Kidney (tissue), 14 donors: ENCODE measurements around the gene WNT2B. TPM values are rescaled to one million over a fixed set of nuclear protein-coding genes. Genes with fewer than 3 reads are reported as not detected.

Source experiments
- DNase-seq, 5 donors: peaks; one replicate each; pipeline ENCODE4 v3.0.0-alpha.2; 2013 to 2020
- FAIRE-seq: peaks from 2 replicates; lab custom pipeline; 2012; peaks lifted over from hg19 to GRCh38; lab: Jason Lieb, UNC
- H3K27ac ChIP-seq, 2 donors: one replicate each; pipeline ENCODE4 v1.7.0; 2013; ENCODE audit warnings: low read depth in 2 of 2, low read length in 2 of 2, inconsistent platforms in 1 of 2
- H3K27me3 ChIP-seq: one replicate; pipeline ENCODE4 v1.7.1; 2013; ENCODE audit warnings: low read length, inconsistent platforms; ENCODE audit not compliant: control insufficient read depth, insufficient read depth
- H3K36me3 ChIP-seq, 3 donors: one replicate each; pipeline versions ENCODE4 v1.7.0 to v1.7.1; 2013; ENCODE audit warnings: low read length in 3 of 3, control low read depth in 1 of 3, inconsistent platforms in 1 of 3; ENCODE audit not compliant: insufficient read depth in 3 of 3, control insufficient read depth in 2 of 3
- H3K4me1 ChIP-seq, 3 donors: one replicate each; pipeline versions ENCODE4 v1.7.0 to v1.7.1; 2013; ENCODE audit warnings: low read length in 3 of 3, inconsistent platforms in 1 of 3, low read depth in 1 of 3; ENCODE audit not compliant: control insufficient read depth in 2 of 3, insufficient read depth in 2 of 3
- H3K4me3 ChIP-seq, 3 donors: one replicate each; pipeline versions ENCODE4 v1.7.0 to v1.8.1; 2013; ENCODE audit warnings: low read length in 3 of 3, control low read depth in 1 of 3, inconsistent platforms in 1 of 3
- H3K9ac ChIP-seq, 3 donors: one replicate each; pipeline versions ENCODE4 v1.7.0 to v1.7.1; 2013; ENCODE audit warnings: low read length in 3 of 3, control low read depth in 1 of 3, inconsistent platforms in 1 of 3
- H3K9me3 ChIP-seq, 3 donors: one replicate each; pipeline versions ENCODE4 v1.7.0 to v1.7.1; 2013; ENCODE audit warnings: low read length in 3 of 3, control low read depth in 1 of 3, inconsistent platforms in 1 of 3; ENCODE audit not compliant: control insufficient read depth in 2 of 3, insufficient read depth in 1 of 3
- intact Hi-C: fragments of 100-400 bp; cut with DNase I; formaldehyde crosslinking; loops from one replicate; pipeline ENCODE4 v1.11.1; 2022
- polyA plus RNA-seq: library from polyadenylated mRNA; stranded (reverse); fragments of 350-450 nt; fragmentation: Illumina TruSeq; extraction: RNeasy Lipid Tissue Mini Kit (QIAGEN cat#74804); gene quantifications from one replicate; pipeline ENCODE4 v1.2.3, GENCODE V29; 2014; ENCODE audit warnings: low read depth, low replicate concordance; ENCODE audit not compliant: insufficient read depth
- total RNA-seq: library from RNA; stranded (reverse); fragmentation: NEBNext Ultra II Directional; extraction: Animal tissue kit (Norgen Biotek cat#: 25700); gene quantifications from one replicate; pipeline ENCODE4 v1.2.1, GENCODE V29; 2021
- TF ChIP-seq, protein P1 (sequence below): IDR thresholded peaks from 3 replicates; pipeline ENCODE4 v1.5.1; 2012; ENCODE audit warnings: mild to moderate bottlenecking, moderate library complexity, borderline replicate concordance; ENCODE audit not compliant: insufficient read depth; ENCODE audit errors: extremely low read depth
- donor health status: control.
- donor health status: control.
- donor health status: control.
- donor health status: control.
- donor health status: control.
- donor health status: DM: yes; HTN: yes; CAD: no.
- donor health status: Normal renal cell carcinoma (clear cell type).

The WNT2B gene
- total and polyA plus RNA-seq, 2 donors from 2014 or later: 0.75 to 4.7 TPM

DNA sequence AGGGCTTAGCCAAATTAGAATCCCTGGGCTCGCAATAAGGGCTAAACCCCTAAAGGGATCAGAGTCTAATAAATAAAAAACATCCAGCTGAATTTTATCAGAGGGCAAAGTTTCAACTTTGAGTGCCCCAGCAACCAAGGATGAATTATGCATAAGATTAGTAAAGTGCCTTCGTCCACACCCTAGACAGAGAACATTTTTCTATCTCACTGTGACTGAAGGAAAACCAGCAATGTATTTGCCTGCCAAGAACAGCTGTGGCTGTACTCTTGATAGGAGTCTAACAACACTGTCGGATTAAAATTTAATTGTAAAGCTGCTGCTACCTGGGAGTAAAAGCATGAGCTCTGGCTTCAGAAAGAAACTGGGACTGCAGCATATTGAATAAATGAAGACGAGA, 23.3 kb downstream of the WNT2B start:
- Histone ChIP-seq H3K27me3 (no peaks in the 10 kb centered on the region), H3K36me3 (peaks cover 0 to 6% (median 3%) of the 10 kb centered on the region in 3 donors), H3K9ac (no peak overlapping the region), H3K9me3 (no peaks in the 10 kb centered on the region), H3K4me1 (no peaks in the 10 kb centered on the region), H3K4me3 (no peak overlapping the region), H3K27ac (no peak overlapping the region)
- FAIRE-seq: no peak
- intact Hi-C loops: no loop called here
- DNase-seq: no peak
- TF ChIP-seq, protein P1, sequence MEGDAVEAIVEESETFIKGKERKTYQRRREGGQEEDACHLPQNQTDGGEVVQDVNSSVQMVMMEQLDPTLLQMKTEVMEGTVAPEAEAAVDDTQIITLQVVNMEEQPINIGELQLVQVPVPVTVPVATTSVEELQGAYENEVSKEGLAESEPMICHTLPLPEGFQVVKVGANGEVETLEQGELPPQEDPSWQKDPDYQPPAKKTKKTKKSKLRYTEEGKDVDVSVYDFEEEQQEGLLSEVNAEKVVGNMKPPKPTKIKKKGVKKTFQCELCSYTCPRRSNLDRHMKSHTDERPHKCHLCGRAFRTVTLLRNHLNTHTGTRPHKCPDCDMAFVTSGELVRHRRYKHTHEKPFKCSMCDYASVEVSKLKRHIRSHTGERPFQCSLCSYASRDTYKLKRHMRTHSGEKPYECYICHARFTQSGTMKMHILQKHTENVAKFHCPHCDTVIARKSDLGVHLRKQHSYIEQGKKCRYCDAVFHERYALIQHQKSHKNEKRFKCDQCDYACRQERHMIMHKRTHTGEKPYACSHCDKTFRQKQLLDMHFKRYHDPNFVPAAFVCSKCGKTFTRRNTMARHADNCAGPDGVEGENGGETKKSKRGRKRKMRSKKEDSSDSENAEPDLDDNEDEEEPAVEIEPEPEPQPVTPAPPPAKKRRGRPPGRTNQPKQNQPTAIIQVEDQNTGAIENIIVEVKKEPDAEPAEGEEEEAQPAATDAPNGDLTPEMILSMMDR: no peak

- TF ChIP-seq, protein P1: no peak
- DNase-seq (no peak), FAIRE-seq (no peak)
- H3K4me3 ChIP-seq: no peak overlapping the region
- H3K27me3 ChIP-seq: no peaks in the 10 kb centered on the region
- no peaks in the 10 kb centered on the region for H3K4me1 ChIP-seq
- H3K27ac ChIP-seq: no peak overlapping the region
- peaks cover 0 to 3% (median 3%) of the 10 kb centered on the region in 3 donors for H3K36me3 ChIP-seq
- no peak overlapping the region for H3K9ac ChIP-seq
- no peaks in the 10 kb centered on the region for H3K9me3 ChIP-seq
- intact Hi-C loops: no loop called here
These were observed 24.3 kb downstream of the WNT2B start for GRCh38 chr1:112533029-112533428.

DNA sequence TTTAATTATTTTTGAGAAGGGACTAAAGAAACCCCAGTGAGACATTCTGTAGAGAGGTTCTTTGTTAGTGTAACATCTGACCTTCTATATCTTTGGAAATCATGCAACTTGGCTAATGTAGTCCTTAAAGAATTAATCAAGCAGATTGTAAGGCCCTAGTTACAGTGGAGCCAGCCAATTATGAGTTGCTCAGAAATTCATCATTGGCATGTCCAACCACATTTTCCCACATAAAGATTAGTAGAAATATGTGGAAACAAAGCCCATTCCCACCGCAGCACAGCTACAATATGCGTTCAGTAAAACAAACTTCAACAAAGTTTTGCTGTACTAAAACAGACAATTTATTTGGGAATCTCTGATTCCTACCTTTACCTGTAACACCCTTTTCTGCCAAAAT, 27.8 kb downstream of the WNT2B start:
- FAIRE-seq (no peak), DNase-seq (no peak)
- H3K9ac ChIP-seq: no peak overlapping the region
- H3K27ac ChIP-seq: no peak overlapping the region
- no peaks in the 10 kb centered on the region for H3K9me3 ChIP-seq
- TF ChIP-seq, protein P1: no peak
- H3K4me1 ChIP-seq: no peaks in the 10 kb centered on the region
- H3K36me3 ChIP-seq: peaks cover 2 to 6% (median 3%) of the 10 kb centered on the region in 3 donors
- no peak overlapping the region for H3K4me3 ChIP-seq
- intact Hi-C loops: no loop called here
- no peaks in the 10 kb centered on the region for H3K27me3 ChIP-seq

DNA sequence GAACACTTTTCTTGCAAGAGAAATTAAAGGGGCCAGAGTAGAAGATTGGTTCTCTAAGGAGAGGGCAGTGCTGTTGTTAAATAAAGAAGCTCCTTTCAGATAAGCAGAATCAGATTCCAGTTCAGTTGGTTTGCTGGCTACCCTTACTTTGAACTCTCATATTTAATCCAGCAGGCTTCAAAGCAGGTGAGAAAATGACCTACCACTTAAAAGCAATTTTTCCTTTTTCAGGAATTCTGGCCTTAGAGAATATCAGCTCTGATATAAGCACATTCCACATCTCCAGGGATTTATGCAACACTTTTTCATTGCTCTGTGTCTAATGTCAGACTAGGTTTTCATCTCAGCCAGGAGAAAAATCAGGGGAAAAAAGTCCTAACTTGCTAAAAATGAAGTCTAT, 28.7 kb downstream of the WNT2B start:
- Histone ChIP-seq H3K27ac (no peak overlapping the region), H3K9me3 (no peaks in the 10 kb centered on the region), H3K27me3 (no peaks in the 10 kb centered on the region), H3K9ac (no peak overlapping the region), H3K36me3 (peaks cover under 1 to 6% (median 2%) of the 10 kb centered on the region in 3 donors), H3K4me1 (no peaks in the 10 kb centered on the region), H3K4me3 (no peak overlapping the region)
- no peak for DNase-seq
- FAIRE-seq: no peak
- intact Hi-C loops: no loop called here
- TF ChIP-seq, protein P1: no peak
